DOHH2 (cell line): ENCODE measurements around the gene ST3GAL2.

ENCODE experiments used
- H3F3A ChIP-seq: fragments of 200-600 bp; sonication (generic), shearing (Covaris generic); 2 replicates; pipeline ENCODE4 v1.6.0; 2016; ENCODE audit warnings: antibody characterized with exemption, mild to moderate bottlenecking; ENCODE audit not compliant: control insufficient read depth, insufficient read depth
- H3K27ac ChIP-seq: fragments of 200-600 bp; sonication (generic); 2 replicates; pipeline ENCODE4 v1.5.1; 2014; ENCODE audit warnings: low read depth, mild to moderate bottlenecking, low read length, moderate library complexity
- H3K27me3 ChIP-seq: fragments of 200-600 bp; sonication (generic); 2 replicates; pipeline ENCODE4 v1.6.1; 2014; ENCODE audit warnings: mild to moderate bottlenecking, low read length, mixed read lengths; ENCODE audit not compliant: control insufficient read depth
- H3K36me3 ChIP-seq: fragments of 200-600 bp; sonication (generic); 2 replicates; pipeline ENCODE4 v1.6.1; 2014; ENCODE audit warnings: mild to moderate bottlenecking, low read length, moderate library complexity, mixed read lengths; ENCODE audit not compliant: control insufficient read depth
- H3K4me1 ChIP-seq: fragments of 200-600 bp; sonication (generic); 2 replicates; pipeline ENCODE4 v1.6.1; 2014; ENCODE audit warnings: mild to moderate bottlenecking, low read length, mixed read lengths; ENCODE audit not compliant: control insufficient read depth
- H3K4me2 ChIP-seq: fragments of 200-600 bp; sonication (generic); 2 replicates; pipeline ENCODE4 v1.6.0; 2014; ENCODE audit warnings: mild to moderate bottlenecking, low read length, moderate library complexity
- H3K4me3 ChIP-seq: fragments of 200-600 bp; sonication (generic); 2 replicates; pipeline ENCODE4 v1.5.1; 2014; ENCODE audit warnings: mild to moderate bottlenecking, low read length, mixed read lengths
- H3K79me2 ChIP-seq: fragments of 200-600 bp; sonication (generic); 2 replicates; pipeline ENCODE4 v1.6.1; 2014; ENCODE audit warnings: mild to moderate bottlenecking, low read length, mixed read lengths; ENCODE audit not compliant: control insufficient read depth
- H3K9me2 ChIP-seq: fragments of 200-600 bp; sonication (generic); replicated peaks from 2 replicates; pipeline ENCODE4 v1.6.1; 2014; ENCODE audit warnings: mild to moderate bottlenecking, low read length, mixed read lengths; ENCODE audit not compliant: control insufficient read depth
- H3K9me3 ChIP-seq: fragments of 200-600 bp; sonication (generic); 2 replicates; pipeline ENCODE4 v1.6.1; 2014; ENCODE audit warnings: antibody characterized with exemption, low read length, mixed read lengths; ENCODE audit not compliant: control insufficient read depth, insufficient read depth
- H4K20me1 ChIP-seq: fragments of 200-600 bp; sonication (generic); 2 replicates; pipeline ENCODE4 v1.6.0; 2014; ENCODE audit warnings: low read depth, mild to moderate bottlenecking, antibody characterized with exemption, low read length, moderate library complexity; ENCODE audit not compliant: control insufficient read depth, insufficient read depth
- EZH2phosphoT487 ChIP-seq: fragments of 200-600 bp; sonication (generic); IDR thresholded peaks from 2 replicates; pipeline ENCODE4 v1.6.1; 2017; ENCODE audit warnings: borderline replicate concordance, mild to moderate bottlenecking, antibody characterized with exemption, low read length, moderate library complexity, mixed read lengths
- TF ChIP-seq, protein P1 (sequence below): fragments of 200-600 bp; sonication (generic); IDR thresholded peaks from one replicate; pipeline ENCODE4 v1.5.1; 2014; ENCODE audit warnings: antibody characterized with exemption, mild to moderate bottlenecking, low read depth, low read length; ENCODE audit not compliant: poor library complexity, severe bottlenecking

The ST3GAL2 gene

DNA sequence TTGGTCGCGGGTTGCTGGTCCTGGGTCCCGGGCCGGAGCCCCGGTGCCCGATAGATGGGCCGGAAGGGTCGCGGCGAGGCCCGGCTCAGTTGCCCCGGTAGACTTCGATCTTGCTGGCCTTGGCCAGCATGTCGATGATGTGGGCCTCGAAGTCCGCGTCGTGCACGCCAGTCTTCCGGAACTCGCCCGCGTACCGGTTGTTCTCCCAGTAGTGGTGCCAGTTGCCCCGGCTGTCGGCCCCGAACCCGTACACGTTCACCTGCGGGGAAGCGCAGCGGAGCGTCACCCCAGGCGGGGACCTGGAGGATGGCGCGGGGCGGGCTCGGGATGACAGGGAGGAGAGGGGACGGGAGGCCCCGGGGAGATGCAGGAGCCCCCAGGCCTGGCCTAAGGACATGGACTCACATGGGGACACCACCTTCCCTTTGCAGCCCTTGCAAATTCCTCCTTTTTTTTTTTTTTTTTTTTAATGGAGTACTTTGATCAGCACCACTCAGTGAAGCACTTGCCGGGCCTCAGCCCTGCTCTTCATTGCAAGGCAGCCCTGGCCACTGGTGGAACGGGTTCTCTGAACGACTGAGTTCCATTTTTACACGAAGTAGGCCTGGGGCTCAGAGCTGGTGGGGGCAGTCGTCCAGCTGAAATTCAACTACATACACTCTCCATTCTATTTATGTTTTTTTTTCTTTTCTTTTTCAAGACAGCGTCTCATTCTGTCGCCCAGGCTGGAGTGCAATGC is 57.1 kb downstream of the ST3GAL2 start:
- H3K9me2 ChIP-seq = no peaks in the 10 kb centered on the region
- H3K27me3 ChIP-seq = no peaks in the 10 kb centered on the region
- peaks cover 18% of the 10 kb centered on the region for H3K4me1 ChIP-seq
- H3K9me3 ChIP-seq = no peaks in the 10 kb centered on the region
- peak overlapping the region; percentile 33 for H3K27ac ChIP-seq
- peaks cover 34% of the 10 kb centered on the region for H3K79me2 ChIP-seq
- H3K4me3 ChIP-seq = peak overlapping the region; percentile 100
- no peaks in the 10 kb centered on the region for H4K20me1 ChIP-seq
- TF ChIP-seq EZH2phosphoT487 = no peak
- H3K4me2 ChIP-seq = peak overlapping the region; percentile 93
- peaks cover 16% of the 10 kb centered on the region; the same call in 1 of the 2 replicates for H3F3A ChIP-seq
- peaks cover 43% of the 10 kb centered on the region for H3K36me3 ChIP-seq

DNA sequence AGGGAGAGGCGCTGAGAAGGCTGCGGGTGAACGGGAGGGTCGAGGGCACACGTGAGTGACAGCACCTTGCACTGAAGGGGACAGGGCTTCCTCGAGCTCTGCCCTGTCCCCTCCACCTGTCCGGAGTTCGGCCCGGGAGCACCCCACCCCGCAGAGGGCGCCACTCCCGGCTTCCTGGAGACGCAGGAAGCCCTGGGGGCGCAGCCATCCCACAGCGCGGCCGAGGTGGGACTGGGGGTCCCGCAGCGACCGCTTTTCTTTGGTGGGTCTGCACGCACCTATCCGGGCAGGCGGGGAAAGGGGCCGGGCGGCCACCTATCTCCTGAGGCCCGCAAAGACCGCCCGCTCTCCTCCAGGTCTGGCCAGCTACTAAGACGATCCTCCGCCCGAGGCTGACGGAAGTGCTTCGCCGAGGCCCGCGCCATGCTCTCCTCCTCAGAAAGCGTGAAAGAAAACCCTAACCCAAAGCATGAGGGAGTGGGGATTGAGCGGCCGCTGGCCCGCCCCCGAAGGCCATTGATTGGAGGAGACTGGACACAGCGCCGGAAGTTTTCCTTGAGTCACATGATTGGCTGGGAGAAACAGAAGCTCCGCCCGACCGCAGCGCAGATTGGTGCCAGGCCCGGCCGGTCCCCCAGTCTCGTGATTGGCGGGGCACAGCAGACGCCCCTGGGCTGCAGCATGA is 57.8 kb downstream of the ST3GAL2 start:
- Histone ChIP-seq H3K4me2 (peak overlapping the region; percentile 93), H3K27me3 (no peaks in the 10 kb centered on the region), H3K4me1 (peaks cover 18% of the 10 kb centered on the region), H3K9me2 (no peaks in the 10 kb centered on the region), H4K20me1 (no peaks in the 10 kb centered on the region), H3K9me3 (no peaks in the 10 kb centered on the region), H3K36me3 (peaks cover 50% of the 10 kb centered on the region), H3K27ac (peak overlapping the region; percentile 95), H3K4me3 (peak overlapping the region; percentile 100), H3F3A (peaks cover 22% of the 10 kb centered on the region), H3K79me2 (peaks cover 34% of the 10 kb centered on the region)
- TF ChIP-seq, protein P1, sequence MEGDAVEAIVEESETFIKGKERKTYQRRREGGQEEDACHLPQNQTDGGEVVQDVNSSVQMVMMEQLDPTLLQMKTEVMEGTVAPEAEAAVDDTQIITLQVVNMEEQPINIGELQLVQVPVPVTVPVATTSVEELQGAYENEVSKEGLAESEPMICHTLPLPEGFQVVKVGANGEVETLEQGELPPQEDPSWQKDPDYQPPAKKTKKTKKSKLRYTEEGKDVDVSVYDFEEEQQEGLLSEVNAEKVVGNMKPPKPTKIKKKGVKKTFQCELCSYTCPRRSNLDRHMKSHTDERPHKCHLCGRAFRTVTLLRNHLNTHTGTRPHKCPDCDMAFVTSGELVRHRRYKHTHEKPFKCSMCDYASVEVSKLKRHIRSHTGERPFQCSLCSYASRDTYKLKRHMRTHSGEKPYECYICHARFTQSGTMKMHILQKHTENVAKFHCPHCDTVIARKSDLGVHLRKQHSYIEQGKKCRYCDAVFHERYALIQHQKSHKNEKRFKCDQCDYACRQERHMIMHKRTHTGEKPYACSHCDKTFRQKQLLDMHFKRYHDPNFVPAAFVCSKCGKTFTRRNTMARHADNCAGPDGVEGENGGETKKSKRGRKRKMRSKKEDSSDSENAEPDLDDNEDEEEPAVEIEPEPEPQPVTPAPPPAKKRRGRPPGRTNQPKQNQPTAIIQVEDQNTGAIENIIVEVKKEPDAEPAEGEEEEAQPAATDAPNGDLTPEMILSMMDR = peak; percentile 78
- no peak for TF ChIP-seq EZH2phosphoT487

DNA sequence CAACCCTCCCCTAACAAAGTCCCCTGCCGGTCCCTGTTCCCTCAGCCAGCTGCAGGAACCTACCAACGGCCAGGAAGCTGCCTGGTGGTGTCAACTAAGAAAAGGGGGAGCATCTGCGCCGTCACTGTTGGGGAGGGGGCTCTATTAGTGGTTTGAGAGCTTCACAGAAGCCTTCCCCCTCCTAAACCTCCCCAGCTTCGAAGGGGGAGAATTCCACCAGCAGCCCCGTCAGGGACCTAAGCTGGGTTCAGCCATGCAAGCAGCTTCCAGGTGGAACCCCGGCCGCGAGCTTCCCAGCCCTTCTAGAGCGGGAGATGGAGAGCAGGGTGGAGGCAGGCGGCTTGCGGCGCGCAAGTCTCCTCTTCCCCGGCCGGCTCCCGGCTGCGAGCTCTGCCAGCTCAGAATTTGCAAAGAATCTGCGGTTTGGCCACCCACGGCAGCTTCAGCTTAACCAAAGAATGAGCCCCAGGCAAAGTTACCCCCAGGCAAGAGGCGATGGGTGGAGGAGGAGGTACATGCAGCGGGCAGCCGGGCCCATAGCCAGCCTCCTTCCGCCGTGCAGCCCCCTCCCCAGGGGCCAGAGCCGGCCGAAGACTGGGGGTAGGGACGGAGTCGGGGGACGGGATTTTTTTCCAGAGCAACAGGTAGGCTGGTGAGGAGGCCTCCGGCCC is 58.5 kb downstream of the ST3GAL2 start:
- Histone ChIP-seq H3K9me2 (no peaks in the 10 kb centered on the region), H3K4me2 (peak overlapping the region; percentile 93), H3K27me3 (no peaks in the 10 kb centered on the region), H3K36me3 (peaks cover 56% of the 10 kb centered on the region), H4K20me1 (no peaks in the 10 kb centered on the region), H3K4me3 (peak overlapping the region; percentile 100), H3F3A (peaks cover 25% of the 10 kb centered on the region), H3K27ac (peak overlapping the region; percentile 95), H3K79me2 (peaks cover 34% of the 10 kb centered on the region), H3K9me3 (no peaks in the 10 kb centered on the region), H3K4me1 (peaks cover 18% of the 10 kb centered on the region)
- TF ChIP-seq EZH2phosphoT487 = no peak
- TF ChIP-seq, protein P1 = no peak
